HG03196 (cell line): ENCODE results near the gene CST9.
"Not testable (repeated sequence)": the region's sequence is repeated elsewhere in the genome, so short reads cannot be mapped to it uniquely, and the experiment has no call there.

Source experiments
- ATAC-seq: cut with Tn5 transposase; IDR thresholded peaks from one replicate; pipeline ENCODE4 v1.9.1; 2021; ENCODE audit not compliant: unreplicated experiment

The CST9 gene

DNA sequence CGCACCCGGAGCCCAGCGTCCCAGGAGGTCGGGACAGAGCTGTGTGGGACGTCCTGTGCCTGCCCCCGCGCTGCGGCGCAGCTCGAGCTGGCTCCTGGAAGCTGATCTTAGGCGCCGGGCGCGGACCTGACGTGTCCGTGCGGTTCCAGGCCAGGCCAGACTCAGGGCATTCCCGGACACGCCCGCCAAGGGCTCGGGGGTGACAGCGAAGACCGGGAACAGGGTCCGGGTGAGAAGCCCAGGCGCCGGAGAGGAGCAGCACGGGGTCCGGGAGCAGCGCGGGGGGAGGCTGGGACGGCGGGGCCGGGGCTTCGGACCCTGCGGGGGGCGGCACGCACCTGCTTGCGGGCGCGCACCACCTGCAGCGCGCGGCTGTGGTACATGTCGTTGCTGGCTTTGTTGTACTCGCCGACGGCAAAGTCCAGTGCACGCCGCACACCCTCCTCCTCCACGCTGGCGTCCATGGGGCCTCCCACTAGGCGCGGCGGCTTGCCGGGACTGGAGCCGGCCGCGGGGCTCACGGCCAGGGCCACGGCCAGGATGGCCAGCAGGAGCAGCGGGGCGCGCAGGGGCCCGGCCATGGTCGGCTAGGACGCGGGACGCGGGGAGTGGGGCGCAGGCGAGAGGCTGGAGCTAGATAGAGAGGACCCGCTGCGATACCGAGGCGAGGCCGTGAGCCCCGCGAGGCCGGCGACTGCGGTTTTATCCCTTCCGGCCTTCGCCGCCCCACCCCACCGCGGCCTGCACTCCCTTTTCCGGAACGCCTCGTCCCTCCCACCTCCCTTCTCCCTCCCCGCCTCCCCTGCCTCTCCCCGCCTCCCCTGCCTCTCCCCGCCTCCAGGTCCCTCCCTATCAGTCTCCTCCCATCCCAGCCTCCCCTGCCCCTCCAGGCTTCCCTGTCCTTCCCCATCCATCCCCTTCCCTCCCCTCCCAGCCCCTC, 31.8 kb upstream of the CST9 start, which contains the start of gene CST3:
Gene CST3, minus strand, starts transcription at position 674 of the 940 bp plus-strand sequence. Its CDS starts 93 bp downstream, at position 581.
- peak; percentile 53 for ATAC-seq

DNA sequence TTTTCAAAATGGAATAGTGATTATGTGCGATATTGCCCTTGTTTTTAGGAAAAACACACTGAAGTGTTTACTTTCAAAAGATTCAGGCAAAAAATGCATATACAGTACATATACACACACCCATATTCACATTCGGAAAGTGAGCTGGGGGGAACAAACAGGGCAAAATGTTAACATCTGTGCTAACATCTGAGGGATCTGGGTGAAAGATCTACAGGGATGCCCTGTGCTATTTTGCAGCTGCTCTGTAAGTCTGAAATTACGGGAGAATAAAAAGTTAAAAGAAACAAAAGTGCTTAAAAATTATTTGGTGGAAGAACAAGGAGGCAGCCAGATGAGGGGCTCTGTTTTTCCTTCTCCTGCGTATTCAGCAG, 31.2 kb upstream of the CST9 start:
- ATAC-seq: no peak

DNA sequence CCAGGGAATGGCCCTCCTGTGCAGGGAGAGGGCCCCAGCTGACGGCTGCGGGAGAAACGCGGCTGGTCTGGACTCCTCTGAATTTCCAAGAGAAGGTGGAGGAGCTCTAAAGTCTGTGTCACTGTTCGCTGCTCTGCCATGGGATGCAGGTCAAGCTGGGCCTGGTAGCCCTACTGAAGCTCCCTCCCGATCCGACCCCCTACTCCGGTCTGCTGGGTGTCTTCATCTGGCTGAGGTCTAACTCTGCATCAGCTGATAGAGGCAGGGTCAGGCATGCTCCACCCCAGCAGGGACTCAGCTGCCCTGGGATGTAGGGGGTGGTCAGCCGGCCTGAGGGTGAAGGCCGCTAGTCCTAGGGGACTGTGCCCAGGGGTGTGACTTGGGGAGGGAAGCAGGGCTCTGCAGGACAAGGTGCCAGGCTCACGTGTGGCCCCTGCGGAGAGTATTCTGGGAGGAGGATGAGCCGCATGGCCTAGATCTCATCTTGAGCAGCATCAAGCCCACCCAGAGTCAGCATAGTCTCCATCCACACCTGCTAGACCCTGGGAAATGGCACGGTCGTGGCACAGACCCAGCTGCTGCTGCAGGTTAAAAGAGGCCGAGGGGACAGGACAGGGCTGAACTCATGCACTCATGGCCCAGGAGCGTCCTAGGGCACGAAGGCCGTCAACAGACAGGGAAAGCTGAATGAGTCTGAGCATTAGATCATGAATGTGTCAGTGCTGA, 30.6 kb upstream of the CST9 start:
- ATAC-seq: no peak

DNA sequence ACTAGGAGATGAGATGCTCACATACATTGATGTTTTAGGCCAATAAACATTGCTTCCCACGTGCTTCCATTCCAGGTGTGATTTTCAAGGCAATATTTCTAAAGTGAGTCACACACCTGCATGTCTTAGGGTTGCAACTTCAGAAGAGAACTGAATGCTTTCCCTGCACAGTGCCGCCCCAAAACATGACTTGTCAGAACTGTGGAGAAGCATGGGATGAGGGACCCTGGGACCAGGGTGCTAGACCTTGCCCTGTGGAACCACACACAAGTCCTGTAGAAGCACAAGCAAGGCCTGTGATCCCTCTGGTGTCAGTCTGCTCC, 30.0 kb upstream of the CST9 start:
- ATAC-seq: not testable (repeated sequence)

DNA sequence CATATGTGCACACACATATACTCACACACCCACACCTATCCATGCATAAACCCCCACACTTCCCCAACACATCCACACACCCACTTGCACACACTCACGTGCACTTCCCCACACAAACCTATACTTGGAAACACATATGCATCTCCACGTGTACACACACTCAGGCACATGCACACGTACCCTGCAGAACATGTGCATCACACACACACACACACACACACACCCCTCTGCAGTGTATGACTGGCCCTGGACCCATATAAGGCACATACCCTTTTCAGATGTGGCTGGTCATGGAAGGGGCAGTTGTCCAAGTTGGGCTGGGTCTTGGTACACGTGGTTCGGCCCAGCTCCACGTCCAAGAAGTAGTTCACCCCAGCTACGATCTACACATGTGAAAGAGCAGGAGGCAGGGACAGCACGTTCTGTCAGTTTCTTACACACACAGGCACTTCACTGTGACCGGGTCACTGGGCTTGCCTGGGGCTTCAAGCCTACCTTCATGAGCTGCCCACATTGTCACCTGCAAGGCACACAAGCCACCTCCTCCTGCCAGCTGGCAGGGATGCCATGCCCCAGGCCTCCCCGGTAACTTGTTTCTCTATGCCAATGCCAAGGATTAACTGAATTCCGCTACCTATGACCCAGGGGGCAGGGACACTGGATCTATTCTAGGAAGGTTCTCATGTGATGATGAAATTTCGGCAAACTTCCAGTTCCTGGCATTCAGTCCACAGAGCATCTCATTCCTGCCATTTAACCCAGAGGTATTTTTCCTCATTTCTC, 29.5 kb upstream of the CST9 start:
- no peak for ATAC-seq

DNA sequence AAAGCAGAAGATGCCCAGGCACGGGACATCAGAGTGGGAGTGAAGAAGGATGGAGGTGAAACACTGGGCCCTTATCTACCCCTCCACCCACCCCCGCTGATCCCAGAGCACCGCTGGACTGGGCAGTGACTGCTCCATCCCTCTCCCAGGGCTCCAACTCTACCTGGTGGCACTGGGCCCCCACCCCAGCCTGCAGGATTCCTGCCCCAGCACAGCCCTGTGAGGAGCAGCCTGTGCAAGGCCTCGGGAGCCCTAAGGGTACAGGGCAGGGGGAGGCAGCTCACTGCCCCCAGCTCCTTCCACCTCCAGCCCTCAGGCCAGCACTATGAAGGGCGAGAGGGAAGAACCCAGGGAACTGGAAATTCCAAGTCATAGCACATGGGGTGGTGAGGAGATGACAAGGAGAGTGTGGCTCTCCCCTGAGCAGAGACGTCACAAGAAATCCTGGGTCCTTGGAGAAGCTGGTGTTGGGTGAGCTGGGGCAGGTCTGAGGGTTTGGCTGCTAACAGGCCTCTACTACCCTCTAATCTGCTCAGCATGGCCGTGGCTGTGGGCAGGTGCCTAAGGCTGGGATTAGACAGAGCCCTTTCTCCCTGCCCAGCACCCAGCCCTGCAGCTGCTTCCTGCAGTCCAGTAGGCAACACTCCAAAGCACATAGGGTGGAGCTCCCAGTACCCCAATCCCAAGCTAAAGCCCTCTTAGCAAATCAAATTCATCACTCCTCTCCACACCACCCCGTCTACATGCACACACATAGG, 28.5 kb upstream of the CST9 start:
- no peak for ATAC-seq

DNA sequence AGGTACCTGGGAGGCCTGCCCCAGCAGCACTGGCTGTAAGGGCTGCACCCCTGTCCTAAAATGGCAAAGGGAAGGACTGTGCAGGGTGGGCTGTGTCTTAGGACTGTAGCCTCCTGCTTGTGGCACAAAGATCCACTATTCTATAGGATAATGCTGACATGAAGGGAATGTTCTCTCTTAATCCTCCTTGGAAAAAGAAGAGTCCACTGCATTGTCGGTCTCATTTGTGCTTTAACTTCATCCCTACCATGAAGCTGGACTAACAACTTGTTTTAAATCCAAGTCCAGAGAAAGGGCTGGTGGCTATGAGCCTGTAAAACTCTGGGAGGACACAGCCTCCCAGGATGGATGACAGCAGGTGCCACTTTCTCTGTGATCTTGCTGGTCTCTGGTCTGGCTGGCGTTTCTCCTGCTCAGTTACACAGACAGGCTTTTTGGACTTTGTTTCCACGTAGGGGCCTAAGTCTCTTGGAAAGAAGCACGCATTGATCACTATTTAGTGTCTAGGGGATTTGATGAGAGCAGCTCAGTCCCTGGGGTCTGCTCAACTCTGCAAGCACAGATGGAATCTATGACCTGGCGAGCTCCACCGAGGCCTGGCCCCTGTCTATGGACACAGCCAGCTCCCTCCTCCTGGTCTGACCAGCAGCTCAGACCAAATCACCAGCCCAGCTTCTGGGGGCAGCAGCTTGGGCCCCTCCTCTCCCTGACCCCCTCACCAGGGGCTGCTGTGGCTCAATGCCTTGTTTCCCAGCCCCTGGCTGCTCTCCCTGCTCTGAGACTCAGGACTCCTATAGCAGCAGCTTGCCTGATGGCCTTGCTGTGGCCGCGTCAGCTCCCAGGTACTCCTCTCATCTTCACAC, 27.2 kb upstream of the CST9 start:
- ATAC-seq: no peak

DNA sequence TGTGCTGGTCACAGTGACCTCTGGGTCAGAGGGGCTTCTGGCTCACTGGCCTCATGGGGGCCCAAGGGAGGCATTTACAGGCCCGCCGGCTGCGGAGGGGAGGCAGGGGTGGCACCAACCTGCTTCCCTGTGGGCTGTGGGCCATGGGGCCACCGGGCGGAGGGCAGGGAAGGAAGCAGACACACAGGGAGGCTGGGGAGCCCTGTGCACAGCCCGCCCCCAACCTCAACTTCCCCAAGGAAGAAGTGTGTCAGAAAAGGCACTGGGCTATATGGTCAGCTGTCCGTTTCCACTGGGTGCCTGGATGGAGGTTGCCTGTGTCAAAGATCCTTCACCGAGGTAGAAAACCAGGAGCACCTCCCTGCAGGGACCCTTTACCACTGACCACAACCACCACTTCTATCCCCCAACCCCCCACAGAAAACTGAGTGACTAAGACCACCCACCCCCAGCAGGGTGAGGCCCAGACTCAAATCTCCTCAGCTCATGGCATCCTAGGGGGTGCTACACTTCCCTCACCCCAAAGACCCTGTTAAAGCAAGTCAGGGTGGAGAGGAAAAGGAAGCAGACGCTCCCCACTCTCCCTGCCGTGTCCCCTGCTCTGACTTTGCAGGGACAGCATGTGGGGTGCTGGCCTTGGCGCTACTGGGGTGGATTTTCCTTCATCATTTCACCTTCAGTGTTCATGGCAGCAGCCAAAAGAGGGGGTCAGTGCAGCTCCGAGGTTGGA, 26.4 kb upstream of the CST9 start:
- no peak for ATAC-seq

DNA sequence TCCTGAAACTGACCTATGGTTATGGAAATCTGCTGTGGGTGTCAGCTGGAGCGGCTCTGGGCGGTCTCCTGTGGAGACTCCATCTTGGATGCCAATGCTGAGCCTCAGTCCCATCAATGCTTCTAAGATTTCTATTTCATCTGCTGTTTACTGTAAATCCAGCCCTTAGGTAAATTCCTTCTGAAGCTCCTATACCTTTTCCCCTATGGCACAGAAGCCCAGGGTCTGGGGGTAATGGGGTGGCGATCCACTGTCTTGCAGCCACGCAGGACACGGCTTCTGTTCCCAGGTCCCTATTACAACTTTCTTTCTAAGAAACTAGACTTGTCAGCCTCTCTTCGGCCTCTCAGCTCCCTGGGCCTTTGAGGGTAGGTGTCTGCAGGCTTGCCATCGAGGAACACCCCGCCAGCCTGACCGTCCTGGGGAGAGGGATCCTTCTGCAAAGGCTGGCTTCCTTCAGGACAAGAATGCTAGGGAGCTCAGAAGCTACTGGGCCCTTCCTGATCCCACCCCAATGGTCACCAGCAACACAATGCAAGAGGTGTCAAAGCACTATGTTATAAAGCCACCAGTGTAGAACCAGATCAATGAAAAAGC, 25.6 kb upstream of the CST9 start:
- ATAC-seq: no peak

DNA sequence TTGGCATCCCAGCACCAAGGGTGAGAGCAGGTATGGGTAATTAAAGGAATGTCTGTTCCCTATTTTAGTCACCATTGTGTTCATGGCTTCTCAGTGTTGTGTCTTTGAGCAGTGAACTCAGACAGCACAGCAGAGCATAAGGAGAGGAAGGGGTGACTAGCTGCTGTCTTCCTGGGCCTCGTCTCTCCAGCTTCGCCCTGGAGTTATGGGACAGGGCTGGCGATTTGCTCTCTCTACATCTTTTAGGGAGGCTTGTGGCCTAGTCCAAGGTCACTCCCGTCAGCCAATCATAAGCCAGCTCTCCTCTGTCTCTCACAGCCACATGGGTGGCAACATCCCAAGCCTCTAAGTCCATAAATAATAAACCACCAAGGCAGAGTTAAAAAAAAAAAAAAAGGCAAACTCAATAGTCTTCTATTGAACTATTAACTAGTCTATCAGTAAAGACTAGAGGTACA, 24.7 kb upstream of the CST9 start:
- ATAC-seq: no peak

DNA sequence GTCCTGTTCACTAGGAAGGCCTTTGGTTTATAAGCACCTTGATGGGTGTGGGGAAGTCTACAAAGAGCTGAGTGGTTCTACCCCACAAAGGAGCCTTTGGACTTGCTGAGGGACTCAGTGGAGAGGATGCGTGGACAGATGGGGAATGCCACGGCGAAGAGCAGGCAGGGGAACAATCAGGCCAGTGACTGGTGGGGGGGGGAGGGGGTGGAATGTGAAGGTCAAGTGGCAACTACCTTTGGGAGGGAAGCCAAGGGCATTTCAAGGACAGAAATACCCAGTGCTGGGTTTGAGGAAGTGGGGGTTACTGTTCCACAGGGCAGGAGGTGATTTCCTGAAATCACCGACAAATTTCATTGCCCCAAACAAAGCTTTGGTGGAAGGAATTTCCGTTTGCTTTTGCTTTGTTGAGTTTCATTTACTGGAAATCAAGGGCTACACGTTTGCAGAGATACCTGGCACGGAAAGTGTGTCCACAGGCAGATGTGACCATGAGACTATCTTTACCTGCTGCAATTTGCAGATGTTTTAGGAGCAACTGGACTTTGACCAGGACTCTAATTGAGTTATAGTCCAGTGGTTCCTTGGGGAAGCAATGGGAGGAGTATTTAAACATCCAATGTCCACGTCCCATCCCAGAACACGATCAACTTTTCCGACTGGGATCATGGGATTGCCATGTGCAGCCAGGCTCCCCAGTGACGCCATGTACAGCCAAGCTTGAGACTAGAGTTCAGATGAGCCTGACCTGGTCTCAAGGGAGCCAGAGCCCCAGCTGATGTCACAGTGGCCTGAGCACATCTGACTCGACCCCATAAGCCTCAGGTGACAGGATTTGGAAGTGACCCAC, 24.1 kb upstream of the CST9 start:
- no peak for ATAC-seq

DNA sequence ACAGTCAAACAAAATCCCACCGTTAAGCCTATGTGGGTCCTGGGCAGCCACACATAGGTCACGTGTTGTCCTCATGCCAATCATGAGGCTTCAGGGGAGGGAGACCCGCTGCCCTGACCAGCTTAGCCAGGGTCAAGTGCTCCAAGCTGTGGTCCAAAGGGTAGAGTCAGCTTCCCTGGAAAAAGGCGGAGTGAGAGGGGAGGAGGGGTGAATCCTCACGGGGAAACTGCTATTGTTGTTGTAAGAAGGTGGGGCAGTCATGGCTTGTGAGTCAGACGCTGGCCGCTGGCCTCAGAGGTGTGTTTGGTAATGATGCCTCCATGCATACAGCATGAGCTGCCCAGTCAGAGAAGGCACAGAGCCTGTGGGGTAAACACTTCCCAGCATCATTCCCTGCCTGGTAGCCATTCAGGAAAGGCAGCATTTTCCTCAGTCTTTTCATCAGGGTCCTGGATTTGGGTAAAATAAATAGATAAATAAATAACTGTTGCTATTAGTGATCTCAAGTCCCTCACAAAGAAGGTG, 23.4 kb upstream of the CST9 start:
- ATAC-seq: no peak

DNA sequence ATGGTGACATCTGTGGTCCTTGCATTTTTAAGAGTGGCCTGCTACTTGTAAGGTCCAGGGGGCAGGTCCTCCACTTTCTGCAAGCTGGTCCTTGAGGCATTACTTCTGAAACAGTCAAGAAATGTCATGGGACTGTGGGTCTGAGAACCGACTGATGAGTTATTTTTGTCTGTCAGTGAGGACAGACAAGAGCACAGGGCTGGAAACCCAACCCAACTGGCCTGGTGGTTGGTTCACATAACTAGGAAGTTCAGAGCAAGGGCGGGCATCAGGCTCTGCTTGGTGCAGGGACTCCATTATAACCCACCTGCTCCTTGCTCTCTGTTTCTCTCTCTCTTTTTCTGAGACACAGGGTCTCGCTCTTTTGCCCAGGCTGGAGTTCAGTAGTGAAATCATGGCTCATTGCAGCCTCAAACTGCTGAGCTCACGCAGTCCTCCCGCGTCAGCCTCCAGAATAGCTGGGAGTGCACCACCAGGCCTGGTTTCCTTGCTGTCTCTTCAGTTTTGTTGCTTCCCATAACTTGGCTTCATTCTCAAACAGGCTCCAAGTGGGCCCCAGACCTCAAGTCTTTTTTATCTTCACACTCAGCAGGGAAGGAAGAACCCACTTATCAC, 22.8 kb upstream of the CST9 start:
- ATAC-seq: no peak

DNA sequence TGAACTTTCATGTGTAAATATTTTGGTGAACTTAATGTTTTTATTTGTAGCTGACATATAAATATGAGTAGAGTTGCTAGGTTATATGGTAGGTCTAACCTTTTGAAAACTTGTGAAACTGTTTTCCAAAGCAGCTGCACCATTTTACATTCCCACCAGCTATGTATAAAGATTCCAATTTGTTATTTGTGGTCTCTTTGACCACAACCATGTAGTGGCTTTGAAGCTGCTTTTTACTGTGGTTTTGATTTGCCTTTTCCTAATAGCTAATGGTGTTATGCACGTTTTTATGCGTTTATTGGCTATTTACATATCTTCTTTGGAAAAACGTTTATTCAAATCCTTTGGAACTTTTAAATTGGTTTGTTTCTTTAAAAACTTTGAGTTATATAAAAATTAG, 21.8 kb upstream of the CST9 start:
- ATAC-seq: no peak

DNA sequence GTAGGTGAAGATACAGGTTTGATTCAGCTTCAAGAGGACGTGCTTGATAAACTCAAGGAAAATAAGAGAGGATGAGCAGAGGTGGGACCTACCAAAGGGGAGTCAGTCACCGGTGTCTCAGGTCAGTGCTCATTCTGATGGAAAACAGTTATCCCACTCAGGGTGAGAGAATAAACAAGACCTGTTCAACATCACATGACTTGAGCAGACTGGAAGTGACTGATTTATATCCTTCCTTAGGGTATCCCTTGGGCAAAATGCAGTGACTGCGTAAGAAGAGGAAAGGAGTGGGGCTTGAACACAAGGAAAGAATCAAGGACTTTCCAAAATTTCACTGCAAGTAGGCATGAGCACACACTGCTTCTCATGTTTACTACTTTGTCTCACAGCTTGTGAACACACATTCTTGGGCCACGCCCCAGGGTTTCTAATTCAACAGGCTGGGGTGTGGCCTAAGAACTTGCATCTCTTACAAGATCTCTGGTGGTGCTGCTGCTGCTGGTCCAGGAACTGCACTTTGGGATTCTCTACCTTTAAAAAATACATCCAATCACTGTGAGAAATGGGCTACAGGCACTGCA, 20.4 kb upstream of the CST9 start:
- no peak for ATAC-seq

DNA sequence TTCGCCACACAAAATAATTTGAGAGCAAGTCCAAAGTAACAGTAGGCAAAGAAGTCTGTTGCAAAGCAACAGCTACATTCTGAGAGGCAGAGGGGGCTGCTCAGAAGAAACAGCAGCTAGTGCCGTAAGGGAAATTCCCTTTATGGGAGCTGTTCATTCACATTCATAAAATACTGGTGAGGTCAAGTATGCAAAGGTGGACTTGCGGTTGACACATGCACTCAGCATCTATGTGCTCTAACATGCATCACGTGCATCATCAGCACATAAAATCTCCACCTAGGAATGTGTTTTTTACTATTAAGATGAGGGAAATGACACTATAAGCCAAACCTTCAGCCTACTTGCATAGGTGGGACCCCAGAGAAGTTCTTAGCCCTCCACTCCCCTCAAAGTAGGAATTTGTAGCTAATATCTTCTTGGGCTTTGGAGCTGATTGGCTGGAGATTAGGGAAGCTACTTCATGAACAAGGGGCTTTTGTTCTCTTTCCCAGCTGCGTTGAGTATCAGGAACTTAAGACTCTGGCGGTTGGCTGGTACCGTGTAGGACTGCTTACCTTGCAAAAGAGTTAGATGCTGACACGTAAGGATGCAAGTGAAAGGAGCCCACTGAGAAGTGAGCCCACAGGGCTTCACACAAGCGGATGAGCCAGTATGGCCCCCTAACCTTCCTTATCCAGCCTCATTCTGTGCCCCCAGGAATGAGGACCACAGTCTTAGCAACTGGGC, 19.7 kb upstream of the CST9 start:
- ATAC-seq: no peak
